ENCODE results near the gene PRCP. TPM values are rescaled to one million over a fixed set of nuclear protein-coding genes. Genes with fewer than 3 reads are reported as not detected.

Gene PRCP
- total RNA-seq, 1 experiment from 2014 or later = 56.7 TPM

- Histone ChIP-seq H3K4me1 (ENCODE audit: insufficient read depth, low read length) (peaks cover 3% of the 10 kb centered on the region; the same call in 1 of the 2 replicates), H3K18ac (ENCODE audit: insufficient read length, low read depth, low read length) (no peak overlapping the region), H3K79me1 (ENCODE audit: insufficient read depth, low read depth, low read length, poor library complexity, severe bottlenecking) (no peaks in the 10 kb centered on the region), H2BK5ac (ENCODE audit: insufficient read length, low read length) (no peak overlapping the region), H3K9ac (ENCODE audit: extremely low read depth, insufficient read length, low read length) (no peak overlapping the region), H2BK12ac (ENCODE audit: insufficient read length, low read depth, low read length) (no peak overlapping the region), H3K23ac (ENCODE audit: insufficient read length, low read depth, low read length) (no peak overlapping the region), H3K27ac (ENCODE audit: insufficient read length, low read depth, low read length) (no peak overlapping the region), H4K8ac (replicated peaks; ENCODE audit: insufficient read length, low read depth, low read length) (no peak overlapping the region), H4K5ac (ENCODE audit: insufficient read length, low read depth, low read length) (no peak overlapping the region), H3K4ac (ENCODE audit: low read depth, low read length) (no peak overlapping the region), H2BK15ac (ENCODE audit: low read depth, low read length) (no peak overlapping the region), H3K56ac (ENCODE audit: insufficient read length, low read depth, low read length) (no peak overlapping the region), H3K9me3 (ENCODE audit: control insufficient read depth, low read depth, low read length) (no peaks in the 10 kb centered on the region), H4K91ac (ENCODE audit: insufficient read length, low read depth, low read length) (no peak overlapping the region), H3K27me3 (ENCODE audit: insufficient read depth, low read length) (no peaks in the 10 kb centered on the region), H3T11ph (ENCODE audit: low read length) (no peak overlapping the region), H3K14ac (ENCODE audit: insufficient read depth, low read length) (no peak overlapping the region), H3K23me2 (ENCODE audit: insufficient read length, low read depth, low read length, poor library complexity, severe bottlenecking) (peaks cover 16% of the 10 kb centered on the region), H2BK20ac (ENCODE audit: low read depth, low read length, poor library complexity, severe bottlenecking) (no peak overlapping the region), H3K4me2 (ENCODE audit: insufficient read depth, insufficient read length, low read length) (no peak overlapping the region), H4K20me1 (ENCODE audit: control insufficient read depth, insufficient read depth, insufficient read length) (no peaks in the 10 kb centered on the region), H3K79me2 (ENCODE audit: insufficient read depth, low read length) (peaks cover 12% of the 10 kb centered on the region; the same call in 1 of the 2 replicates), H2AK5ac (ENCODE audit: insufficient read length, low read length) (no peak overlapping the region), H2AFZ (ENCODE audit: low read length) (no peak overlapping the region), H2BK120ac (ENCODE audit: low read depth, low read length, poor library complexity, severe bottlenecking) (no peak overlapping the region)
- no peak overlapping the region for H3K27ac Mint-ChIP-seq
- peaks cover 21% of the 10 kb centered on the region in 2 experiments for H3K4me1 Mint-ChIP-seq
- DNase-seq = no peak
- H3K27me3 Mint-ChIP-seq (ENCODE audit: low read depth) = no peaks in the 10 kb centered on the region
- H3K9me3 Mint-ChIP-seq = no peaks in the 10 kb centered on the region
- no peak overlapping the region for H3K4me3 Mint-ChIP-seq
- TF ChIP-seq CTCF (conservative IDR thresholded peaks at IDR 0.05) = no peak
- no CpG with 5 or more reads among the region's 1 CpG for WGBS (ENCODE audit: extremely low coverage, insufficient read length, low lambda C conversion rate)
- 0 out of 7 replicates have a peak, but pooled peaks cover 0 to 2% (median 2%) of the 10 kb centered on the region in 3 experiments for H3K36me3 Mint-ChIP-seq (ENCODE audit: insufficient read depth in 1 of 3, low read depth in 3 of 3)
Observed at GRCh38 chr11:82898241-82898640, 2.0 kb downstream of the PRCP start.
